Forelimb muscle (tissue), 1 donor: ENCODE data around the gene GPC5. TPM values are rescaled to one million over a fixed set of nuclear protein-coding genes. Genes with fewer than 3 reads are reported as not detected.
A peak's percentile ranks its signal among the peaks of the same experiment; 100 is the strongest.
"Not testable (repeated sequence)": the region's sequence is repeated elsewhere in the genome, so short reads cannot be mapped to it uniquely, and the experiment has no call there.

Experiments used
- DNase-seq: peaks from one replicate; pipeline ENCODE4 v3.0.0-alpha.2; 2013; ENCODE audit warnings: low read depth
- polyA plus RNA-seq: library from polyadenylated mRNA; unstranded; fragments of 120-200 nt; gene quantifications from one replicate; pipeline ENCODE4 v1.2.1, GENCODE V29; 2013; ENCODE audit not compliant: insufficient read length

The GPC5 gene
- polyA plus RNA-seq, 1 donor, result 0.57 TPM

GRCh38 chr13:92640936-92641335 is 1242.5 kb downstream of the GPC5 start:
- no peak for DNase-seq

- no peak for DNase-seq
These were observed 1250.9 kb downstream of the GPC5 start for GRCh38 chr13:92649140-92649813.

- no peak for DNase-seq
These were observed 1257.7 kb downstream of the GPC5 start for GRCh38 chr13:92656103-92656502.

GRCh38 chr13:92656648-92657047 is 1258.2 kb downstream of the GPC5 start:
- no peak for DNase-seq

- DNase-seq, result no peak
These were observed 1259.1 kb downstream of the GPC5 start for GRCh38 chr13:92657565-92657964.

- DNase-seq, result no peak
These were observed 1259.9 kb downstream of the GPC5 start for GRCh38 chr13:92658293-92658692.

GRCh38 chr13:92661406-92661805 is 1263.0 kb downstream of the GPC5 start:
- no peak for DNase-seq

- no peak for DNase-seq
These were observed 1269.7 kb downstream of the GPC5 start for GRCh38 chr13:92668157-92668556.

- DNase-seq, result no peak
These were observed 1271.7 kb downstream of the GPC5 start for GRCh38 chr13:92670096-92670495.

- no peak for DNase-seq
These were observed 1273.4 kb downstream of the GPC5 start for GRCh38 chr13:92671821-92672220.

GRCh38 chr13:92676246-92676645 is 1277.8 kb downstream of the GPC5 start:
- no peak for DNase-seq

GRCh38 chr13:92677571-92677970 is 1279.2 kb downstream of the GPC5 start:
- no peak for DNase-seq

GRCh38 chr13:92679602-92680001 is 1281.2 kb downstream of the GPC5 start:
- DNase-seq, result no peak

GRCh38 chr13:92681239-92681638 is 1282.8 kb downstream of the GPC5 start:
- DNase-seq, result no peak

- DNase-seq, result peak; percentile 13
These were observed 1284.6 kb downstream of the GPC5 start for GRCh38 chr13:92682832-92683517.

GRCh38 chr13:92694047-92694446 is 1295.6 kb downstream of the GPC5 start:
- no peak for DNase-seq

GRCh38 chr13:92695827-92696226 is 1297.4 kb downstream of the GPC5 start:
- not testable (repeated sequence) for DNase-seq

- DNase-seq, result no peak
These were observed 1318.3 kb downstream of the GPC5 start for GRCh38 chr13:92716749-92717148.

- DNase-seq, result no peak
These were observed 1319.4 kb downstream of the GPC5 start for GRCh38 chr13:92717857-92718256.

- no peak for DNase-seq
These were observed 1321.4 kb downstream of the GPC5 start for GRCh38 chr13:92719868-92720267.

GRCh38 chr13:92721620-92722019 is 1323.2 kb downstream of the GPC5 start:
- DNase-seq, result no peak

GRCh38 chr13:92727118-92727517 is 1328.7 kb downstream of the GPC5 start:
- no peak for DNase-seq

- DNase-seq, result no peak
These were observed 1335.6 kb downstream of the GPC5 start for GRCh38 chr13:92734068-92734467.

GRCh38 chr13:92734545-92734944 is 1336.1 kb downstream of the GPC5 start:
- DNase-seq, result no peak
